Endothelial cell of umbilical vein (primary cell): ENCODE data around the gene POU5F1. TPM values are rescaled to one million over a fixed set of nuclear protein-coding genes. Genes with fewer than 3 reads are reported as not detected.
"Not testable (repeated sequence)": the region's sequence is repeated elsewhere in the genome, so short reads cannot be mapped to it uniquely, and the experiment has no call there.

Experiments used
- BruUV-seq: library from RNA; stranded (reverse); fragments of 400-500 nt; replicated peaks from 2 replicates; lab custom pipeline; 2021; lab: Mats Ljungman, UMichigan
- CTCF ChIA-PET: fragments of 300-600, 350-600 bp; sonication (Branson Sonifier 250); formaldehyde crosslinking; loops from one replicate; lab custom pipeline; 2021; ENCODE audit warnings: antibody characterized with exemption, inconsistent platforms; lab: Charles Lee
- POLR2A ChIA-PET: fragments of 300-600, 350-600 bp; sonication (Branson Sonifier 250); formaldehyde crosslinking; loops from one replicate; lab custom pipeline; 2021; ENCODE audit warnings: antibody characterized with exemption, inconsistent platforms; lab: Charles Lee
- DNase-seq: peaks from one replicate; pipeline ENCODE4 v3.0.0-alpha.2; 2011; ENCODE audit warnings: low read depth, low spot score
- FAIRE-seq: peaks from 2 replicates; lab custom pipeline; 2011; peaks lifted over from hg19 to GRCh38; lab: Jason Lieb, UNC
- H2AFZ ChIP-seq: 2 replicates; pipeline ENCODE4 v1.6.0; 2012; ENCODE audit warnings: low read depth, low read length, control low read depth, inconsistent platforms
- H3K27ac ChIP-seq: 2 replicates; pipeline ENCODE4 v1.5.1; 2011; ENCODE audit warnings: low read depth, mild to moderate bottlenecking, control low read depth, low read length, moderate library complexity; ENCODE audit not compliant: insufficient read depth
- H3K27me3 ChIP-seq, 2 experiments: 2 replicates each; pipeline versions ENCODE4 v1.6.0 to v1.6.1; 2011; ENCODE audit warnings: low read length in 2 of 2, mixed read lengths in 1 of 2; ENCODE audit not compliant: control insufficient read depth in 2 of 2, insufficient read depth in 2 of 2
- H3K36me3 ChIP-seq, 2 experiments: 2 replicates in 1 of 2; 3 replicates in 1 of 2; pipeline ENCODE4 v1.5.1; 2011; ENCODE audit warnings: low read length in 2 of 2, mild to moderate bottlenecking in 1 of 2, moderate library complexity in 1 of 2; ENCODE audit not compliant: control insufficient read depth in 2 of 2, insufficient read depth in 2 of 2; ENCODE audit errors: extremely low read depth in 1 of 2
- H3K4me1 ChIP-seq: 3 replicates; pipeline ENCODE4 v1.5.1; 2011; ENCODE audit warnings: mild to moderate bottlenecking, low read length; ENCODE audit not compliant: control insufficient read depth, insufficient read depth; ENCODE audit errors: extremely low read depth
- H3K4me2 ChIP-seq: 2 replicates; pipeline ENCODE4 v1.6.1; 2011; ENCODE audit warnings: low read length, control low read depth, mixed read lengths; ENCODE audit not compliant: insufficient read depth
- H3K4me3 ChIP-seq, 3 experiments: fragments of 200-600 bp in 1 of 3; sonication (generic), shearing (Covaris generic) in 1 of 3; replicated peaks in 1 of 3; 2 replicates each; pipeline ENCODE4 v1.5.1; 2011 to 2016; ENCODE audit warnings: control low read depth in 3 of 3, low read length in 3 of 3, mild to moderate bottlenecking in 2 of 3, inconsistent platforms in 1 of 3, low read depth in 1 of 3, moderate library complexity in 1 of 3; ENCODE audit not compliant: insufficient read depth in 1 of 3
- H3K79me2 ChIP-seq: 2 replicates; pipeline ENCODE4 v1.6.0; 2012; ENCODE audit warnings: low read length, inconsistent platforms; ENCODE audit not compliant: control insufficient read depth, insufficient read depth
- H3K9ac ChIP-seq: replicated peaks from 2 replicates; pipeline ENCODE3; 2011; ENCODE audit warnings: low read length, control low read depth; ENCODE audit not compliant: insufficient read depth; ENCODE audit errors: extremely low read depth
- H3K9me1 ChIP-seq: replicated peaks from 3 replicates; pipeline ENCODE4 v1.6.0; 2011; ENCODE audit warnings: mild to moderate bottlenecking, low read length; ENCODE audit not compliant: control insufficient read depth, insufficient read depth; ENCODE audit errors: extremely low read depth
- H3K9me3 ChIP-seq: replicated peaks from 2 replicates; pipeline ENCODE4 v1.5.1; 2012; ENCODE audit warnings: low read length, inconsistent platforms; ENCODE audit not compliant: control insufficient read depth, insufficient read depth
- H4K20me1 ChIP-seq: replicated peaks from 2 replicates; pipeline ENCODE3; 2011; ENCODE audit warnings: mild to moderate bottlenecking, low read length; ENCODE audit not compliant: control insufficient read depth, insufficient read depth; ENCODE audit errors: extremely low read depth
- JUN ChIP-seq: IDR thresholded peaks from 2 replicates; pipeline ENCODE4 v1.6.1; 2011; ENCODE audit warnings: borderline replicate concordance, low read depth; ENCODE audit not compliant: insufficient read length, insufficient read depth
- POLR2A ChIP-seq: IDR thresholded peaks from 2 replicates; pipeline ENCODE4 v1.6.1; 2012; ENCODE audit warnings: low read depth, mild to moderate bottlenecking, control low read depth, low read length
- dilution Hi-C: fragments of 300-500 bp; cut with MboI; formaldehyde crosslinking; loops from one replicate; pipeline ENCODE4 v1.15.0; 2019; ENCODE audit warnings: low sequenced_read_pairs; ENCODE audit not compliant: extremely low pct_ligation_motif_present
- intact Hi-C: fragments of 100-400 bp; cut with micrococcal nuclease; formaldehyde crosslinking; loops from one replicate; pipeline ENCODE4 v1.10.0; 2022
- polyA plus RNA-seq, 4 experiments: library from polyadenylated mRNA; depleted of rRNA in 3 of 4; stranded (reverse) in 3 of 4; unstranded in 1 of 4; fragments of >200 nt; gene quantifications; 2 replicates each; pipeline versions ENCODE4 v1.2.1 to v1.2.3, GENCODE V29; 2011 to 2012; ENCODE audit warnings: missing spikeins in 1 of 4
- total RNA-seq: library from RNA; stranded (reverse); gene quantifications from 2 replicates; pipeline ENCODE4 v1.2.3, GENCODE V29; 2021

Gene POU5F1
- total and polyA plus RNA-seq, 2 donors (not counting 3 experiments of a cell fraction or from before 2014, with no cell fraction given): 0.63 TPM; not detected in 1

DNA sequence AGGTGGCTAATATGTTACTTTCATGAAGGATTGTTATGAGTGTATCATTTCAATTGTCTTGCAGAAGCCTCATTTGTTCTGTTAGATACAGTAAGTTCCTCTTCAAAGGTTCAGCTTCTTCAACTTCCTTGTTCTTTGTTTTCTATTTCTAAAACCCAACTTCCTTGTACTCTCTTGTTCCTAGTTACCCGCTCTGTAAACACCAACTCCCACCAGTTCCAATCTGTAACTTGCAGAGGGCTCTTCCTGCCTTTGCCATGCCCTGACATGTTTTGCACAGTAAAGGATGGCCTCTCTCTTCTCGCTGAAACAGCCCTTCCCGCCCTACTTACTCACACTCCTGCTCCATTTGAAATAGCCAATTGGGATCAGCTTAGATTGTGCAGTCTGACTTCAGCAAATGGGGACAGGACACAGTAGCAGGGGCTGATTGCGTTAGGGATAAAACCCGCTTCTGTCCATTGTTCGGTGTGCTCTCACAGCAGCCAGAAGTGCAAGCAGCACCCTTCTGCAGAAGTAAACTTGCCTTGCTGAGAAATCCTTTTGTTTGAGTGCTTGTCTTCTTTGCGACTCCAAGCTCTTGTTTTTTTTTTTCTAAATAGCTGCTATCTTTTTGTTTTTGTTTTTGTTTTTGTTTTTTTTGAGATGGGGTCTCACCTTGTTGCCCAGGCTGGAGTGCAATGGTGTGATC lies 45.9 kb upstream of the POU5F1 start:
- Histone ChIP-seq H3K36me3 (no peaks in the 10 kb centered on the region), H2AFZ (no peak overlapping the region), H3K9me1 (no peaks in the 10 kb centered on the region), H3K27ac (no peak overlapping the region), H3K9me3 (no peaks in the 10 kb centered on the region), H3K4me3 (no peak overlapping the region), H3K27me3 (peaks cover 7 to 9% of the 10 kb centered on the region in 2 experiments), H3K4me1 (no peaks in the 10 kb centered on the region), H4K20me1 (no peaks in the 10 kb centered on the region), H3K79me2 (no peaks in the 10 kb centered on the region), H3K4me2 (no peak overlapping the region), H3K9ac (no peak overlapping the region)
- TF ChIP-seq POLR2A (no peak), JUN (no peak)
- dilution Hi-C loops: no loop called here
- DNase-seq (no peak), FAIRE-seq (no peak)
- BruUV-seq: no TSS peak
- ChIA-PET CTCF (interaction anchor here (1.3 kb wide), 1 partner anchor 150 kb away, joined by 4 read pairs; no protein-coding TSS in a partner anchor), POLR2A (no interaction called here)
- intact Hi-C loops: no loop called here

DNA sequence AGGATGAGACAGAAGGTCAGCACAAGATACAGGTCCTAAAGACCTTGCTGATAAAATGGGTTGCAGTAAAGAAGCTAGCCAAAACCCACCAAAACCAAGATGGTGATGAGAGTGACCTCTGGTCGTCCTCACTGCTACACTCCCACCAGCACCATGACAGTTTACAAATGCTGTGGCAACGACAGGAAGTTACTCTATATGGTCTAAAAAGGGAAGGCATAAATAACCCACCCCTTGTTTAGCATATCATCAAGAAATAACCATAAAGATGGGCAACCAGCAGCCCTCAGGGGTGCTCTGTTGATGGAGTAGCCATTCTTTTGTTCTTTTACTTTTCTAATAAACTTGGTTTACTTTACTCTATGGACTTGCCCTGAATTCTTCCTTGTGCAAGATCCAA lies 44.7 kb upstream of the POU5F1 start:
- H3K9me3 ChIP-seq, BruUV-seq, H3K4me3 ChIP-seq, H4K20me1 ChIP-seq, H2AFZ ChIP-seq, H3K27ac ChIP-seq, H3K79me2 ChIP-seq, CTCF ChIA-PET, intact Hi-C loops, POLR2A ChIA-PET, H3K9ac ChIP-seq, H3K4me1 ChIP-seq, DNase-seq, H3K4me2 ChIP-seq, FAIRE-seq, H3K9me1 ChIP-seq, dilution Hi-C loops, H3K36me3 ChIP-seq: not testable (repeated sequence)
- H3K27me3 ChIP-seq: peaks cover 9 to 11% of the 10 kb centered on the region in 2 experiments
